ENCODE results near the gene PARD3B.

DNA sequence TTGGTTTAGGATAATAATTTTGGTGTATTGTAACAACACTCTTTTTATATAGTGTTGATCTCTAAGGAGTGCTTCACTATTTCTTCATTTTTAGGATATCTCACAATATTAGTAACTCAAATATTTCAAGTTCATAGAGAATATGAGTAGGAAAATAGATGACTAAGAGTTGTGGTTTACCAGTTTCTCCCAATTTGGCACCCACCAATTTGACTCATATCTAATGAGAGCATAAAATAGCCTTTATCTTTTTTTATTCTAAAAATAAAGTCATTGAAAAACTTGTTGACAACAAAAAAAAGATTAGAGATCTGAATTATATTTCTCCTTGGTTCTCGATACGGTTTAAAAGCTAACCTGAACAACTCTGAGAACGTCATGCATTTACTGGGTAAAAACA lies 204.0 kb downstream of the PARD3B start:
- no peak for TF ChIP-seq POLR2A (IDR thresholded peaks at IDR 0.05; ENCODE audit: low read depth, low read length)
- TF ChIP-seq SIN3A (IDR thresholded peaks at IDR 0.05; ENCODE audit: low read depth, low read length) = no peak
- no peak for TF ChIP-seq CEBPB (IDR thresholded peaks at IDR 0.05; ENCODE audit: borderline replicate concordance in 1 of 2, low read depth in 2 of 2, low read length in 2 of 2)
- no peak for TF ChIP-seq EP300 (IDR thresholded peaks at IDR 0.05; ENCODE audit: borderline replicate concordance in 1 of 2, control insufficient read depth in 1 of 2, low read depth in 2 of 2, low read length in 2 of 2)
- no peak for TF ChIP-seq RCOR1 (conservative IDR thresholded peaks at IDR 0.05; ENCODE audit: low read depth, low read length)
- TF ChIP-seq, protein P1, sequence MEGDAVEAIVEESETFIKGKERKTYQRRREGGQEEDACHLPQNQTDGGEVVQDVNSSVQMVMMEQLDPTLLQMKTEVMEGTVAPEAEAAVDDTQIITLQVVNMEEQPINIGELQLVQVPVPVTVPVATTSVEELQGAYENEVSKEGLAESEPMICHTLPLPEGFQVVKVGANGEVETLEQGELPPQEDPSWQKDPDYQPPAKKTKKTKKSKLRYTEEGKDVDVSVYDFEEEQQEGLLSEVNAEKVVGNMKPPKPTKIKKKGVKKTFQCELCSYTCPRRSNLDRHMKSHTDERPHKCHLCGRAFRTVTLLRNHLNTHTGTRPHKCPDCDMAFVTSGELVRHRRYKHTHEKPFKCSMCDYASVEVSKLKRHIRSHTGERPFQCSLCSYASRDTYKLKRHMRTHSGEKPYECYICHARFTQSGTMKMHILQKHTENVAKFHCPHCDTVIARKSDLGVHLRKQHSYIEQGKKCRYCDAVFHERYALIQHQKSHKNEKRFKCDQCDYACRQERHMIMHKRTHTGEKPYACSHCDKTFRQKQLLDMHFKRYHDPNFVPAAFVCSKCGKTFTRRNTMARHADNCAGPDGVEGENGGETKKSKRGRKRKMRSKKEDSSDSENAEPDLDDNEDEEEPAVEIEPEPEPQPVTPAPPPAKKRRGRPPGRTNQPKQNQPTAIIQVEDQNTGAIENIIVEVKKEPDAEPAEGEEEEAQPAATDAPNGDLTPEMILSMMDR (IDR thresholded peaks at IDR 0.05 in 2 of 3, conservative IDR thresholded peaks at IDR 0.05 in 1 of 3; ENCODE audit: control insufficient read depth in 2 of 3, extremely low read depth in 1 of 3, insufficient read depth in 1 of 3, low read depth in 3 of 3, low read length in 3 of 3) = no peak
- TF ChIP-seq MTA3 (IDR thresholded peaks at IDR 0.05; ENCODE audit: borderline replicate concordance, low read length) = no peak
- no peak for TF ChIP-seq SMAD1 (IDR thresholded peaks at IDR 0.05; ENCODE audit: low read depth, partially characterized antibody)
- no peak for TF ChIP-seq EZH2 (IDR thresholded peaks at IDR 0.05; ENCODE audit: borderline replicate concordance, control insufficient read depth, low read depth, low read length)
- TF ChIP-seq MYC (IDR thresholded peaks at IDR 0.05; ENCODE audit: insufficient read depth, insufficient read length, insufficient replicate concordance, low read length, severe bottlenecking) = no peak
- TF ChIP-seq SMARCA5 (IDR thresholded peaks at IDR 0.05) = no peak
- TF ChIP-seq POU2F2 (IDR thresholded peaks at IDR 0.05; ENCODE audit: borderline replicate concordance, low read depth, low read length) = no peak
- no peak for TF ChIP-seq ZNF24 (IDR thresholded peaks at IDR 0.05)
- no peak for TF ChIP-seq YY1 (IDR thresholded peaks at IDR 0.05; ENCODE audit: low read depth, low read length)
